Retina (tissue), 1 donor: Measurements from ENCODE around the gene TYRO3.

ENCODE experiments used
- DNase-seq: peaks from one replicate; pipeline ENCODE4 v3.0.0-alpha.2; 2016

Gene TYRO3

DNA sequence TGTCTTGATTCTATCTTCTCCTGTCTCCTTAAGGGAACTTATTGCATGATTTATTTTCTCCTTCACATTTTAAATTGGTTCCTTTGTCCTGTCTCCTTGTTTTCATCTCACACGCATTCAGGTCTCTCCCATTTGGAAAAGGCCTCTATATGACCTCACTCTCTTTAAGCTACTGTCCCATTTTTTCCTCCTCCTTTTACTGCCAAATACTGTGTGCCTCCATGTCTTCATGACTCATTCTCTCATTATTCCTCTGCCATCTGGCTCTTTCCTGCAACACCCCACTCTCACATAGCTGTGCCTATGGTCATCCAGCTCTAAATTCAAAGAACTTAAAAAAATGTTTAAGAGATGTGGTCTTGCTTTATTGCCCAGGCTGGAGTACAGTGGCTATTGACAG is 48.0 kb downstream of the TYRO3 start:
- no peak for DNase-seq

DNA sequence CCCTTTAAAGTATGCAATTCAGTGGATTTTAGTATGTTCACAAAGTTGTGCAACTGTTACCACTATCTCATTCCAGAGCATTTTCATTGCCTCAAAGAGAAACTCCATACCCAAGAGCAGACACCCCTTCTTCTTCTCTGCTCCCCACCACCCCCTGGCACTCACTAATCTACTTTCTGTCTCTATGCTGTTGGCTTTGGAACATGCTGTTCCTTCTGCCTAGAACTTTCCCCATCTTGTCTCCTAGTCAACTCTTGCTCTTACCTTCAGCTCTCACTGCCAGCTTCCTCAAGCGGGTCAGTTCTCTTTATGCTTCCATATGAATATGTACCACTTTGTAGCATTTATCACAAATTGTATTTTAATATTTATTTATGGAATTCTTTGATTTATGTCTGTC is 50.1 kb downstream of the TYRO3 start:
- no peak for DNase-seq

DNA sequence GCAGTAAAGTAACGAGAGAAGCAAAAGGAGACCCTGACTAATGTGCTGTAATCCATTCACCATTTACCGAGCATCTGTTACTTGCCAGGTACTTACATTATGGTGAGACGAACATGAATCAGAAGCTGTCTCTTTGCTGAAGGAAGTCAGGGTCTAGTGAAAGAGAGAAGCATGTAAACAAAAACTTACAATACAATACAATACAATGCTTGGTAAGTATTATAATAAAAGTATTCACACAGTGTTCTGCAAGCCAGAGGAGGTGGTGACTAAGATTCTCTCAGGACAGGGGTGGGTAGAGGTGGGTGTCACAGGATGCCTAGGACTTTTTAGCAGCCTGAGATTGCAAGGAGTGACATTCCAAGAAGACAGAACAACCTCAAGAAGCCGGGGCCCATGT is 51.0 kb downstream of the TYRO3 start:
- no peak for DNase-seq

DNA sequence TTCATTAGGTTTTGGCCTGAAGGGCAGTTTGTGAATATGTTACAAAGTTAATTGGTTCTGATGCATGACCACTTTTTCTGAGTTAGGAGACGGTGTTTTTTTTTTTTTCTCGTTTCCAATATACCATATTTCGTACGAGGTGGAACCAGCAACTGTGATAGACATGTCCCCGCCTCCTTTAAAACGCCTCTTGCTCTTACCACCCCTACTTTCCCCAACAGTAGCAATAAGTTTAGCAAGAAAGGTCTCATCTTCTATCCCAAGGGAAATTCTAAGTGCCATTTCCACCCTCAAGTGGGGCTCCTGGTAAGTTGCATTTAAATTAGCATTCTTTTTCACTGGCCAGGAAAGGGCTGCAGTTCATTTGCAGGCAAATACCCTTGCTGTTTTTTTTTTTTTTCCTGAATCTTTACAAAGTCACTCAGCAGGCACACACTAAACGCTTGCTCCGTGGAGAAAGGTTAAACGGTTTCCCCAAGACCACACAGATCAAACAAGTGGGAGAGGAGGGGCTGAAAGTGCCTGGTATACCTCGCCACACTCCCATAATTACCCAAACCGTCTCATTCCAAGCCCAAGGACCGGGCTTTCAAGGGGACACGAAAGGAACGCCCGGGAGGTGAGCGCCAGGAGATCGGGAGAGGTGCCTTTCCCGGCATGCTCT is 61.7 kb downstream of the TYRO3 start:
- no peak for DNase-seq

DNA sequence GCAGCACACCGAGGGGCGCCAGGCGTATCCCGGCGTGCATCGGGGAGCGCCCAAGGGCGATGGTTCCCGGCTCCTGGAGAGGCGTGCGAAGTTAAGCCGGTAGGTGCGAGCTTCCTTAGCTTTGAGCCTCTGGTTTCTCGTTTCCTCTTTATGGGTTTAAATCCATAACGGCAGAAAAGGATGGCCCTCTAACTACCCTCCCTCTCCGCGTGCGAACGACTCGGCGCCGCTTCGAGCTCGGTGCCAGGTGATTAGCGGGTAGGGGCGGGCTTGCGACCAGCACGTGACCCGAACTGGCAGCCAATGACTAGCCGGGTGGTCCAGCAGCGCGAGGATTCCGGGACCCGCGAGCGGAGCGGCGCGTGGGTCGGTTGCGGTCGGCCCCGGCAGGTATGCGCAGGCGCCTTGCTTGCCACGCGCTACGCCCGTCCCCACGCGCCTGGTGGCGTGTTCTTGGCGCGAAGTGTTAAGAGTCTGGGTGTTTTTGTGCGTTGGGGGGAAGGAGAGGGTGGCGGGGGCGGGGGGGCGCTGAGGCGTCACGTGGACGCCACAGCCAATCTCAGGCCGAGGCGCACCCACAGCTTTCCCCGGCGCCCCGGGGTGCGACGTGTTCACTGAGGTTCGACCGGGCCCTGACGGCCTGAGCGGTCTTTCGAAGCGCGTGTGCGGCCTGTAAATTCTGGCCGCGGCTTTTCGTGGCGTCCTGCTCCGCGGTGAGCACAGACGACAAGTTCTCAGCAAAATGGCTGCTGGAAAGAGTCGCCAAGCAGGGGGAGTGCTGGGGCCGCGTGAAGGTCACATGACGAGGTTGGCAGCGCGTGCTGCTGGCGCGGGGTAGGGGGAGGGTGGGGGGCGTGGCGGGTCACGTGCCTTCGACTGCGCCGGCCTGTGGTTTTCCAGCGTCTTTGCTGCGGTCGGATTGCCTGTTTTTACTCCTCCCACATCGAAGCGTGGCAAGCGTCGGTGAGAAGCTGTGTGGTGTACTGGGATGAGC is 62.5 kb downstream of the TYRO3 start:
- peak; percentile 92 for DNase-seq

DNA sequence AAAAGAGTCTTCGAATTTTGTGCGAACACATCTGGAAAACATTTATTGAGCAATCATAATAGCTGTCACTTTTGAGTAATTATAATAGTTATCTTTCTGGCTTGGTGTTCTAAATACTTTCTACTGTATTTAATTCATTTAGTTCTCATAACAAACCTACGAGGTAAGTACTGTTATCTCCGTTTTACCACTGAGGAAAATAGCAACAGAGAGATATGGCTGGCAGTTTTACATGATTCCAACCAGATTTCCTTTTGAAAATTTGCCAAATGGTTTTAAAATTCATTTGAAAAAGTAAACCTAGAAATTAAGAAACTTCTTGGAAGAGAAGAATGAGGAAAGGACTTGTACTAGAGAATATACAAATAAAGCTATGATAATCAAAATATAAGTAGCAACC is 63.9 kb downstream of the TYRO3 start:
- DNase-seq: no peak

DNA sequence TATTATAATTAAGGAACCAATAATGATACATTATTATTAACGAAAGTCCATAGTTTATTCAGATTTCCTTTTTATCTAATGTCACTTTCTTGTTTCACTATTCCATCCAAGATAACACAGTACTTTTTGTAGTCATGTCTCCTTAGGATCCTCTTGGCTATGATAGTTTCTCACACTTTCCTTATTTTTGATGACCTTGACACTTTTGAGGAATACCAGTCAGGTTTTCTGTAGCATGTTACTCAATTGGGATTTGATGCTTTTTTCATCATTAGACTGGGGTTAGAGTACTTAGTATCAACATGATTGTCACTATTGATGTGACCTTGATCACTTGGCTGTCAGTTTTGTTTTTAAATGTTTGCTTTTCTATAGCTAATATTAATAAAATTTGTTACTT is 68.2 kb downstream of the TYRO3 start:
- DNase-seq: no peak

DNA sequence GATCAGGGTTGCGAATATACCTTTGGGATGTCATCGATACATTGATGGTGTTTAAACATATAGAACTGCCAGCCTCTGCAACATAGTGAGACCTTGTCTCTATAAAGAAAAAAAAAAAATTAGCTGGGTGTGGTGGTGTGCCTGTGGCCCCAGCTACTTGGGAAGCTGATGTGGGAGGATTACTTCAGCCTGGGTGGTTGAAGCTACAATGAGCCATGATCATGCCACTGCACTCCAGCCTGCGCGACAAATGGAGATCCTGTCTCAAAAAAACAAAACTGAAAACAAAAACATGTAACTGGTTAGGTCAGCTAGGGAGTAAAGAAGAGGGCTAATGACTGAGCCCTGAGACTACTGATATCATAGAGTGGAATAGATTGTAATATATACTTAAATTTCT is 70.5 kb downstream of the TYRO3 start:
- no peak for DNase-seq

DNA sequence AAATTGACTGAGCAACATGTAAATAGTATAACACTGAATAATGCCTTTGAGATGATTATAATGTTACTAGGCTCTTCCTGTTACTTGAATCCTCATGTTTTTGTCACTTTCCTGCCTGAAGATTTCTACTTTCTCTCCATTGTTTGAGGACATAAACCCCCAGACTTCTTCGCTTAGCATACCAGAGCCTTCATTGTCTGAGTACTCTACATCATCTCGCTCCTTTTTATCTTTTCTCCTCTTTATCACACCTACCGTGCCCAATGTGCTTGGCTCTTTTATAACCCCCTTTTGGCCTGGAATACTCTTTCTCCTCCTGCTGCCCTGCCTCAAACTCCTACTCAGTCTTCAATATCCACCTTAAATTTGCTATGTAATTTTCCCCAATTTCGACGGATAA is 70.9 kb downstream of the TYRO3 start:
- no peak for DNase-seq

DNA sequence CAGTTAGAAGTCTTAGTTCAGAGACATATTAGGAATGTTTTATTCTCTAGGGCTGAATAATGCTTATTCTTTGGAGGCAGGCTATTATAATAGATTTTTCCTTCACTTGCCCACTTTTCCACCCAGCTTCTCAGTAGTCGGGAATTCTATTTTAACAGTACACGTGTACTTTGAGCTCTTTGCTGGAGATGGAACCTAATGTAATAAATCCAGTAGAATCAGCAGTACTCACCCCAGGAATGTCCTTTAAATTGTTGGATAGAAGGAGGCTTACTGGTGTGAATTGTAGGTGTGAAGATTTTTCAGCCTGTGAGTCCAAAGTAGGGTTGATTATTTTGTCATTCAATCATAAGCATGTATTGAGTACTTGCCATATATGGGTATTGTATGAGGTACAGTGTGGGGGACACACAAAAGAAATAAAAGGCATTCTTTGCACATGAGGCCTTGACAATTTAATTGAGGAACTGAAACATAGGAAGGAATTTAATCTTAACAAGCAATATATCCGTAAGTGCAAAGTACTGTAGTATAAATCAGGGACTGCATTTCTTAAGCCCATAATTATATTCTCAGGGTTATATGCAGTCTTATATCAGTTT is 71.7 kb downstream of the TYRO3 start:
- no peak for DNase-seq

DNA sequence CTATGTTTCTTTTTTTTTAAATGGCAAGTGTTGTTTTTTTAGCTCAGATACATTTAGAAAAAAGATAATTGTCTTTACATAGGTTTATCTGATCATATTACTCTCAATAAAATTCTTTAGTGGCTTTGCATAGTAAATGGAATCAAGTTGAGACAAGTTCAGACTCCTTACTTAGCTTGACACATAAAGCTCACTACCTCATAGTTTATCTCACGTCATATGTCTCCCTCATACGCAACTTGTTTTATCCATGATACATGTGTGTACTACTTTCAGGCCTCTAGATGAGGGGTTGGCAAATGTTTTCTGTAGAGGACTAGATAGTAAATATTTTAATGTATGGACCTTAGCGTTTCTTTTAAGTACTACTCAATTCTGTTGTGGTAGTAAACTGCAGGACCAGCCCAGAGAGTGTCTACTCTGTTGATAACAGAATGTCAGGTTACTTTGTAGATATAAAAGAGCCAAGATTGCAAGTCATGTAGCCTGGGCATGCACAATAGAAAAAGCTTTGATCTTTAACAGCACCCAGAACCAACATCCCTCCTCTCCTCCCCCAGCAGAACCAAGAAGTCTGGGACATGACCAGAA is 73.0 kb downstream of the TYRO3 start:
- DNase-seq: no peak
